ENCODE data around the gene ZNF296.

- no peak for TF ChIP-seq EZH2phosphoT487 (IDR thresholded peaks at IDR 0.05; ENCODE audit: insufficient read depth, low read depth)
- TF ChIP-seq EZH2 (IDR thresholded peaks at IDR 0.05; ENCODE audit: insufficient read depth, poor library complexity, severe bottlenecking) = no peak
Measured at GRCh38 chr19:45061965-45062364, 14.3 kb downstream of the ZNF296 start.
